ENCODE measurements around the gene ALG8.

Gene ALG8

DNA sequence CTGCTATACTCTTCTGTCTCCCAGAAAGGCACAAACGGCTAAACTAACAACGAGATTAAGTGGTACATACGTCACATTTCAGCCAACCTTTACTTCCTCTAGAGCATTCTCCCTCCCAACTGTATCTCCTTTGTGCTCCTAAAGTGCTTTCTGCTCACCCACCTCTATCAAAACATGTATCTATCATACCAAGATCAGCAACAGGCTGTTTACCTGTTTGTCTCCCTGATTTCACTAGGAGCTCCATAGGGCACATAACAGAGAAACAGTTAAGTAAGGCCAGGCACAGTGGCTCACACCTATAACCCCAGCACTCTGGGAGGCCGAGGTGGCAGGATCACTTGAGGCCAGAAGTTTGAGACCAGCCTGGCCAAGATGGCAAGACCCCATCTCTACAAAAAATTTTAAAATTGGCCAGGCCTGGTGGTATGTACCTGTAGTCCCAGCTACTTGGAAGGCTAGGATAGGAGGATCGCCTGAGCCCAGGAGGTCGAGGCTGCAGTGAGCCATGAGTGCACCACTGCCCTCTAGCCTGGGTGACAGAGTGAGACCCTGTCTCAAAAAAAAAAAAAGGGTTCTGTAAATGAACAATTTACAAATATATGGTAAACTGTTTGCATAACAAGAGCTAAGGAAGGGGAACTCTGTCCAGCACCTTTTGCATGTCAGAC is 62.6 kb downstream of the ALG8 start:
- H3K4me3 ChIP-seq (ENCODE audit: low read length) = no peak overlapping the region
- TF ChIP-seq CTCF (conservative IDR thresholded peaks at IDR 0.05; ENCODE audit: low read depth, low read length) = no peak

GRCh38 chr11:78074756-78075155 is 64.7 kb downstream of the ALG8 start:
- H3K4me3 ChIP-seq (ENCODE audit: low read length) = no peak overlapping the region
- no peak for TF ChIP-seq CTCF (conservative IDR thresholded peaks at IDR 0.05; ENCODE audit: low read depth, low read length)
- no peak for DNase-seq (ENCODE audit: low read depth)

More for the DNA sequence above, 62.6 kb downstream of the ALG8 start:
- no peak for DNase-seq (ENCODE audit: low read depth)

DNA sequence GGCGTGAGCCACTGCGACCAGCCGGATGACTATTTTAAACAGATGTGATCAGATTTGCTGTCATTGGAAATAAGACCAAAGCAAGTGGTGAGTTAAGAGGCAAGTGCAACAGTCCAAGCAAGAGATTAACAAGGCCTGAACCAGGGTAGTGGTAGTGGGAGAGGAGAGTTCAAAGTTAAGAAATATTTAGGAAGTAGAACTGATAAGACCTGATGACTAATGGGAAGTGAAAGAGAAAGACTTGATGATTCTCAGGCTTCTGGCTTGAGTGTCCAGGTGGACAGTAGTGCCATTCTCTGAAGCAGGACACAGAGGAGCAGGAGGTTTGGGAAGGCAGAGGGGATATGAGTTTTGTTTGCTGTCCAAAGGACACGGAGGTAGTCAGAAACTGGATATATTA is 67.0 kb downstream of the ALG8 start:
- TF ChIP-seq CTCF (conservative IDR thresholded peaks at IDR 0.05; ENCODE audit: low read depth, low read length) = no peak
- H3K4me3 ChIP-seq (ENCODE audit: low read length) = no peak overlapping the region
- DNase-seq (ENCODE audit: low read depth) = no peak

GRCh38 chr11:78071717-78072116 is 67.7 kb downstream of the ALG8 start:
- H3K4me3 ChIP-seq (ENCODE audit: low read length) = no peak overlapping the region
- no peak for TF ChIP-seq CTCF (conservative IDR thresholded peaks at IDR 0.05; ENCODE audit: low read depth, low read length)
- no peak for DNase-seq (ENCODE audit: low read depth)

- TF ChIP-seq CTCF (conservative IDR thresholded peaks at IDR 0.05; ENCODE audit: low read depth, low read length) = no peak
- no peak overlapping the region for H3K4me3 ChIP-seq (ENCODE audit: low read length)
- no peak for DNase-seq (ENCODE audit: low read depth)
Measured at GRCh38 chr11:78070621-78071020, 68.8 kb downstream of the ALG8 start.

DNA sequence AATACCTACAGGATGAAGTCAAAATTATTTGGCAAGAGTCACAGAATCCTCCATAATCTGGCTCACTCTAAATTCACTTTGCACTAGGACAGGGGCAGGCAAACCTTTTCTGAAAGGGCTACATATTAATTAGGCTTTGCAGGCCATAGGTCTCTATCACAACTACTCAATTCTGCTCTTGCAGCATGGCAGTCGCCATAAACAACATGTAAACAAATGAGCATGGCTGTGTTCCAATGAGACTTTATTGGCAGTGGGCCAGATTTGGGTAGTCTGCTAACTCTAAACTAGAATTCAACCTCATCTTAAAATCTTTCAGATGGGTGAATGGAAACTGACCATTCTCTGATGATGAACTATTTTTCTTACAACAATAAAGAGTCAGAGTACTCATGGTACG is 70.0 kb downstream of the ALG8 start:
- no peak overlapping the region for H3K4me3 ChIP-seq (ENCODE audit: low read length)
- no peak for DNase-seq (ENCODE audit: low read depth)
- TF ChIP-seq CTCF (conservative IDR thresholded peaks at IDR 0.05; ENCODE audit: low read depth, low read length) = no peak

DNA sequence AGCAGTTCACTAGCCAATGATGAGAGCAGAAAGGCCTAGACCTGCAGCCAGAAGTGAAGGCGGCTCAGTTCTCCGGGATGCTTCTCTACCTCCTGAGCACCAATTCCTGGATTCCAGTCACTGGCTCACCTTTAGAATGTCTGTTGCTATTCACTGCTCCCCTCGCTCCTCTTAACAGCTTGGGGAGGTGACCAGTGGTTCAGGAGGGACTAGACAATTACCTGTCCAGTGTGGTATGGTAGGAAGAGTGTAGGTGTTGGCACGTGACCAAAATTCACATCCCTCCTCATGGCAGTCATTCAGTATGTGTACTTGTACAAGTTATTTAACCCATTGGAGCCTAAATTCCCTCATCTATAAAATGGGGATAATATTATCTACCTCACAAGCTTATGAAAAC is 71.7 kb downstream of the ALG8 start:
- no peak for TF ChIP-seq CTCF (conservative IDR thresholded peaks at IDR 0.05; ENCODE audit: low read depth, low read length)
- DNase-seq (ENCODE audit: low read depth) = no peak
- H3K4me3 ChIP-seq (ENCODE audit: low read length) = no peak overlapping the region

All from retinal pigment epithelial cell (primary cell).